PC-3 (cell line): ENCODE results near the gene LRRC10.

Source experiments
- EZH2 ChIP-seq: fragments of 300-600 bp; sonication (generic); IDR thresholded peaks from one replicate; pipeline ENCODE4 v1.6.1; 2017; ENCODE audit warnings: antibody characterized with exemption, mild to moderate bottlenecking, low read length; ENCODE audit not compliant: unreplicated experiment
- TF ChIP-seq, protein P1 (sequence below): fragments of 300-600 bp; sonication (generic); conservative IDR thresholded peaks from 2 replicates; pipeline ENCODE4 v1.5.1; 2017; ENCODE audit warnings: antibody characterized with exemption, low read depth, mild to moderate bottlenecking, low read length

DNA sequence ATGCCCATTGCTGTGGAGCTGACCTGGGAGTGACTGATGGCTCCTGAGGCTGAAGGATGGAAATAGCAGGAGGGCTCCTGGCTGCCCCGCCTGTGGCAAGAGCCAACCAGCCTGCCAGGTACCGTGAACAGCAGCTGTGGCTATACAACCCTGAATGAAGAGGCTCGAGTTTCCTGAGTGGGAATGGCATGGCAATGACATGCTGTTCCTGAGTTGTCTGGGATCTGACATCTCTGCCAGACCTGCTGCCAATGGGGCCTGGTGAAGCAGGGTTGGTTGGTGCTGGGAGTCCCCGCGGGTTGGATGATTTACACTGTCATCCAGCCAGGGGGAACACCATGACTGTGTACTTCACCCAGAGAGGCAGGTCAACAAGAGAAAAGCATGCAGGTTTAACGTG is 31.8 kb upstream of the LRRC10 start:
- TF ChIP-seq, protein P1, sequence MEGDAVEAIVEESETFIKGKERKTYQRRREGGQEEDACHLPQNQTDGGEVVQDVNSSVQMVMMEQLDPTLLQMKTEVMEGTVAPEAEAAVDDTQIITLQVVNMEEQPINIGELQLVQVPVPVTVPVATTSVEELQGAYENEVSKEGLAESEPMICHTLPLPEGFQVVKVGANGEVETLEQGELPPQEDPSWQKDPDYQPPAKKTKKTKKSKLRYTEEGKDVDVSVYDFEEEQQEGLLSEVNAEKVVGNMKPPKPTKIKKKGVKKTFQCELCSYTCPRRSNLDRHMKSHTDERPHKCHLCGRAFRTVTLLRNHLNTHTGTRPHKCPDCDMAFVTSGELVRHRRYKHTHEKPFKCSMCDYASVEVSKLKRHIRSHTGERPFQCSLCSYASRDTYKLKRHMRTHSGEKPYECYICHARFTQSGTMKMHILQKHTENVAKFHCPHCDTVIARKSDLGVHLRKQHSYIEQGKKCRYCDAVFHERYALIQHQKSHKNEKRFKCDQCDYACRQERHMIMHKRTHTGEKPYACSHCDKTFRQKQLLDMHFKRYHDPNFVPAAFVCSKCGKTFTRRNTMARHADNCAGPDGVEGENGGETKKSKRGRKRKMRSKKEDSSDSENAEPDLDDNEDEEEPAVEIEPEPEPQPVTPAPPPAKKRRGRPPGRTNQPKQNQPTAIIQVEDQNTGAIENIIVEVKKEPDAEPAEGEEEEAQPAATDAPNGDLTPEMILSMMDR: no peak
- TF ChIP-seq EZH2: no peak
